OCI-LY3 (cell line): ENCODE data around the gene HOXB3.

ENCODE experiments used
- H2AFZ ChIP-seq: fragments of 200-600, 300-600 bp; shearing (Covaris generic); 2 replicates; pipeline ENCODE4 v1.6.0; 2014; ENCODE audit warnings: antibody characterized with exemption, low read depth, low read length
- H3K27ac ChIP-seq: fragments of 200-600, 300-600 bp; sonication (generic); 2 replicates; pipeline ENCODE4 v1.5.1; 2014; ENCODE audit warnings: mild to moderate bottlenecking, low read length, moderate library complexity, mixed read lengths
- H3K27me3 ChIP-seq: fragments of 200-600, 300-600 bp; sonication (generic); 2 replicates; pipeline ENCODE4 v1.6.1; 2014; ENCODE audit warnings: low read depth, low read length, mixed read lengths
- H3K36me3 ChIP-seq: fragments of 200-600, 300-600 bp; sonication (generic); replicated peaks from 2 replicates; pipeline ENCODE3; 2014; ENCODE audit warnings: low read depth, low read length, mixed read lengths
- H3K4me1 ChIP-seq: fragments of 300-600, 200-600 bp; sonication (generic); 2 replicates; pipeline ENCODE4 v1.6.1; 2014; ENCODE audit warnings: low read length, mixed read lengths
- H3K4me2 ChIP-seq: fragments of 200-600, 300-600 bp; sonication (generic); 2 replicates; pipeline ENCODE4 v1.6.1; 2014; ENCODE audit warnings: low read length, mixed read lengths
- H3K4me3 ChIP-seq: fragments of 300-600, 200-600 bp; sonication (generic); 2 replicates; pipeline ENCODE4 v1.5.1; 2014; ENCODE audit warnings: antibody characterized with exemption, mild to moderate bottlenecking, low read length, moderate library complexity
- H3K79me2 ChIP-seq: fragments of 300-600, 200-600 bp; shearing (Covaris generic); 2 replicates; pipeline ENCODE4 v1.6.1; 2014; ENCODE audit warnings: mild to moderate bottlenecking, low read length, mixed read lengths
- H3K9ac ChIP-seq: fragments of 300-600, 200-600 bp; shearing (Covaris generic); 2 replicates; pipeline ENCODE4 v1.6.0; 2014; ENCODE audit warnings: mild to moderate bottlenecking, low read length, moderate library complexity
- H3K9me3 ChIP-seq: fragments of 200-600, 300-600 bp; shearing (Covaris generic); 2 replicates; pipeline ENCODE4 v1.6.1; 2014; ENCODE audit warnings: low read length, mixed read lengths; ENCODE audit not compliant: insufficient read depth
- H4K20me1 ChIP-seq: fragments of 200-600, 300-600 bp; sonication (generic); 2 replicates; pipeline ENCODE4 v1.6.1; 2016; ENCODE audit warnings: low read length, mixed read lengths; ENCODE audit not compliant: insufficient read depth
- CTCF ChIP-seq: fragments of 200-600, 300-600 bp; sonication (generic); IDR thresholded peaks from 2 replicates; pipeline ENCODE4 v1.5.1; 2014; ENCODE audit warnings: antibody characterized with exemption, low read length, low read depth
- EZH2phosphoT487 ChIP-seq: fragments of 200-600 bp; shearing (Covaris generic); IDR thresholded peaks from 2 replicates; pipeline ENCODE4 v1.6.1; 2018; ENCODE audit warnings: antibody characterized with exemption, mixed run types, low read depth

HOXB3 gene

GRCh38 chr17:48565925-48566710, 23.9 kb downstream of the HOXB3 start:
- Histone ChIP-seq H3K9ac (no peak overlapping the region), H3K79me2 (peaks cover 59% of the 10 kb centered on the region), H3K4me2 (no peak overlapping the region), H2AFZ (no peak overlapping the region), H3K27ac (no peak overlapping the region), H3K36me3 (peaks cover 40% of the 10 kb centered on the region), H3K9me3 (no peaks in the 10 kb centered on the region), H3K27me3 (no peaks in the 10 kb centered on the region), H4K20me1 (no peaks in the 10 kb centered on the region), H3K4me3 (no peak overlapping the region), H3K4me1 (peaks cover 37% of the 10 kb centered on the region)
- TF ChIP-seq CTCF (no peak), EZH2phosphoT487 (no peak)

- Histone ChIP-seq H4K20me1 (no peaks in the 10 kb centered on the region), H3K36me3 (peaks cover 30% of the 10 kb centered on the region), H3K4me2 (peak overlapping the region; percentile 72), H3K9ac (peak overlapping the region; percentile 63; the same call in 1 of the 2 replicates), H3K27me3 (no peaks in the 10 kb centered on the region), H2AFZ (no peak overlapping the region), H3K9me3 (no peaks in the 10 kb centered on the region), H3K4me3 (peak overlapping the region; percentile 71), H3K79me2 (peaks cover 50% of the 10 kb centered on the region), H3K4me1 (peaks cover 37% of the 10 kb centered on the region), H3K27ac (no peak overlapping the region)
- TF ChIP-seq CTCF = no peak
- TF ChIP-seq EZH2phosphoT487 = no peak
Observed at GRCh38 chr17:48565022-48565554, 25.0 kb downstream of the HOXB3 start.

- Histone ChIP-seq H2AFZ (no peak overlapping the region), H3K9ac (peak overlapping the region; percentile 63), H3K36me3 (peaks cover 30% of the 10 kb centered on the region), H3K9me3 (no peaks in the 10 kb centered on the region), H3K4me1 (peaks cover 37% of the 10 kb centered on the region), H3K4me2 (peak overlapping the region; percentile 72), H4K20me1 (no peaks in the 10 kb centered on the region), H3K27me3 (no peaks in the 10 kb centered on the region), H3K79me2 (peaks cover 43% of the 10 kb centered on the region), H3K4me3 (peak overlapping the region; percentile 71), H3K27ac (peak overlapping the region; percentile 16; the same call in 1 of the 2 replicates)
- TF ChIP-seq EZH2phosphoT487 (no peak), CTCF (no peak)
Observed at GRCh38 chr17:48564188-48565021, 25.6 kb downstream of the HOXB3 start.

- H3K4me3 ChIP-seq = peak overlapping the region; percentile 71
- TF ChIP-seq CTCF = no peak
- TF ChIP-seq EZH2phosphoT487 = no peak
- peaks cover 43% of the 10 kb centered on the region for H3K79me2 ChIP-seq
- H3K9me3 ChIP-seq = no peaks in the 10 kb centered on the region
- peak overlapping the region; percentile 60 for H3K4me2 ChIP-seq
- no peaks in the 10 kb centered on the region for H4K20me1 ChIP-seq
- peaks cover 29% of the 10 kb centered on the region for H3K36me3 ChIP-seq
- H3K27ac ChIP-seq = peak overlapping the region; percentile 16; the same call in 1 of the 2 replicates
- H2AFZ ChIP-seq = no peak overlapping the region
- H3K4me1 ChIP-seq = peaks cover 37% of the 10 kb centered on the region
- H3K27me3 ChIP-seq = no peaks in the 10 kb centered on the region
- peak overlapping the region; percentile 63 for H3K9ac ChIP-seq
Observed at GRCh38 chr17:48563867-48564187, 26.2 kb downstream of the HOXB3 start.
